ENCODE data around the gene PTPN6.

The PTPN6 gene

GRCh38 chr12:6943722-6944380, 7.3 kb upstream of the PTPN6 start, which contains the start of the genes C12orf57 and RNU7-1:
Gene C12orf57, plus strand, starts transcription at chr12:6944022. Its CDS starts 100 bp downstream, at chr12:6944122.
Gene RNU7-1, plus strand, starts transcription at chr12:6943816.
- Histone ChIP-seq H3F3A (ENCODE audit: low read depth) (peaks cover 12% of the 10 kb centered on the region), H3K9me2 (replicated peaks; ENCODE audit: low read depth, low read length) (no peaks in the 10 kb centered on the region), H3K4me3 (ENCODE audit: low read length, poor library complexity, severe bottlenecking) (peak within 1 kb of the TSS; percentile 89), H3K9ac (ENCODE audit: low read depth, low read length, poor library complexity, severe bottlenecking) (peak within 1 kb of the TSS; percentile 99), H2AFZ (ENCODE audit: low read length) (peak within 1 kb of the TSS; percentile 44; the same call in 1 of the 2 replicates), H3K4me1 (ENCODE audit: insufficient read depth, low read length, poor library complexity, severe bottlenecking) (peaks cover 32% of the 10 kb centered on the region), H3K4me2 (ENCODE audit: low read depth, low read length, poor library complexity, severe bottlenecking) (peak within 1 kb of the TSS; percentile 91), H4K20me1 (ENCODE audit: insufficient read depth, low read length, poor library complexity, severe bottlenecking) (peaks cover 6% of the 10 kb centered on the region), H3K79me2 (ENCODE audit: insufficient read depth, low read length) (peaks cover 25% of the 10 kb centered on the region), H3K36me3 (ENCODE audit: insufficient read depth, low read length) (no peaks in the 10 kb centered on the region), H3K27me3 (ENCODE audit: insufficient read depth, low read length, poor library complexity, severe bottlenecking) (no peaks in the 10 kb centered on the region), H3K9me3 (ENCODE audit: insufficient read depth, low read depth, low read length) (no peaks in the 10 kb centered on the region)
- TF ChIP-seq EZH2phosphoT487 (IDR thresholded peaks at IDR 0.05; ENCODE audit: borderline replicate concordance) = no peak
- no peak for TF ChIP-seq CTCF (conservative IDR thresholded peaks at IDR 0.05; ENCODE audit: low read length)

- peaks cover 32% of the 10 kb centered on the region for H3K4me1 ChIP-seq (ENCODE audit: insufficient read depth, low read length, poor library complexity, severe bottlenecking)
- H2AFZ ChIP-seq (ENCODE audit: low read length) = no peak overlapping the region
Measured at GRCh38 chr12:6944381-6945186, 6.6 kb upstream of the PTPN6 start.

GRCh38 chr12:6945613-6946012, 5.5 kb upstream of the PTPN6 start:
- no peaks in the 10 kb centered on the region for H3K36me3 ChIP-seq (ENCODE audit: insufficient read depth, low read length)
- H3K9me2 ChIP-seq (replicated peaks; ENCODE audit: low read depth, low read length) = no peaks in the 10 kb centered on the region
- peak overlapping the region; percentile 89 for H3K4me3 ChIP-seq (ENCODE audit: low read length, poor library complexity, severe bottlenecking)
- no peak for TF ChIP-seq EZH2phosphoT487 (IDR thresholded peaks at IDR 0.05; ENCODE audit: borderline replicate concordance)
- no peak for TF ChIP-seq CTCF (conservative IDR thresholded peaks at IDR 0.05; ENCODE audit: low read length)
- peaks cover 33% of the 10 kb centered on the region for H3K79me2 ChIP-seq (ENCODE audit: insufficient read depth, low read length)
- H3K9me3 ChIP-seq (ENCODE audit: insufficient read depth, low read depth, low read length) = no peaks in the 10 kb centered on the region
- H2AFZ ChIP-seq (ENCODE audit: low read length) = no peak overlapping the region
- H4K20me1 ChIP-seq (ENCODE audit: insufficient read depth, low read length, poor library complexity, severe bottlenecking) = peaks cover 6% of the 10 kb centered on the region
- H3K27me3 ChIP-seq (ENCODE audit: insufficient read depth, low read length, poor library complexity, severe bottlenecking) = no peaks in the 10 kb centered on the region
- H3K4me1 ChIP-seq (ENCODE audit: insufficient read depth, low read length, poor library complexity, severe bottlenecking) = peaks cover 39% of the 10 kb centered on the region
- peak overlapping the region; percentile 91 for H3K4me2 ChIP-seq (ENCODE audit: low read depth, low read length, poor library complexity, severe bottlenecking)
- peak overlapping the region; percentile 99 for H3K9ac ChIP-seq (ENCODE audit: low read depth, low read length, poor library complexity, severe bottlenecking)
- H3F3A ChIP-seq (ENCODE audit: low read depth) = peaks cover 10% of the 10 kb centered on the region

More at GRCh38 chr12:6944381-6945186, 6.6 kb upstream of the PTPN6 start:
- Histone ChIP-seq H3K36me3 (ENCODE audit: insufficient read depth, low read length) (no peaks in the 10 kb centered on the region), H3K4me2 (ENCODE audit: low read depth, low read length, poor library complexity, severe bottlenecking) (peak overlapping the region; percentile 91), H3K79me2 (ENCODE audit: insufficient read depth, low read length) (peaks cover 25% of the 10 kb centered on the region), H3K9me2 (replicated peaks; ENCODE audit: low read depth, low read length) (no peaks in the 10 kb centered on the region), H3K27me3 (ENCODE audit: insufficient read depth, low read length, poor library complexity, severe bottlenecking) (no peaks in the 10 kb centered on the region), H3K9ac (ENCODE audit: low read depth, low read length, poor library complexity, severe bottlenecking) (peak overlapping the region; percentile 99), H4K20me1 (ENCODE audit: insufficient read depth, low read length, poor library complexity, severe bottlenecking) (peaks cover 6% of the 10 kb centered on the region), H3K9me3 (ENCODE audit: insufficient read depth, low read depth, low read length) (no peaks in the 10 kb centered on the region), H3K4me3 (ENCODE audit: low read length, poor library complexity, severe bottlenecking) (peak overlapping the region; percentile 89), H3F3A (ENCODE audit: low read depth) (peaks cover 12% of the 10 kb centered on the region)
- TF ChIP-seq CTCF (conservative IDR thresholded peaks at IDR 0.05; ENCODE audit: low read length) (peak; percentile 83), EZH2phosphoT487 (IDR thresholded peaks at IDR 0.05; ENCODE audit: borderline replicate concordance) (no peak)

Data from Loucy (cell line).